Liver (tissue), 9 donors: ENCODE measurements around the gene MADCAM1. TPM values are rescaled to one million over a fixed set of nuclear protein-coding genes. Genes with fewer than 3 reads are reported as not detected.

Experiments used
- DNase-seq: peaks from one replicate; pipeline ENCODE4 v3.0.0-alpha.2; 2017; ENCODE audit warnings: low spot score
- H3K27ac ChIP-seq, 2 donors: one replicate each; pipeline ENCODE4 v1.7.0; 2013; ENCODE audit warnings: inconsistent platforms in 2 of 2, low read length in 2 of 2, control low read depth in 1 of 2, low read depth in 1 of 2, mild to moderate bottlenecking in 1 of 2
- H3K27me3 ChIP-seq, 4 donors: one replicate each; pipeline versions ENCODE4 v1.6.1 to v1.7.0; 2013; ENCODE audit warnings: low read length in 3 of 4, inconsistent platforms in 1 of 4, mild to moderate bottlenecking in 1 of 4, moderate library complexity in 1 of 4; ENCODE audit not compliant: control insufficient read depth in 4 of 4, insufficient read depth in 4 of 4
- H3K36me3 ChIP-seq, 4 donors: one replicate each; pipeline versions ENCODE4 v1.6.1 to v1.7.0; 2013; ENCODE audit warnings: low read length in 3 of 4, mild to moderate bottlenecking in 3 of 4, low read depth in 1 of 4, moderate library complexity in 1 of 4; ENCODE audit not compliant: control insufficient read depth in 4 of 4, insufficient read depth in 3 of 4
- H3K4me1 ChIP-seq, 4 donors: one replicate each; pipeline versions ENCODE4 v1.6.1 to v1.7.0; 2013; ENCODE audit warnings: low read length in 3 of 4, mild to moderate bottlenecking in 3 of 4, moderate library complexity in 1 of 4; ENCODE audit not compliant: control insufficient read depth in 4 of 4, insufficient read depth in 4 of 4
- H3K4me3 ChIP-seq, 3 donors: one replicate each; pipeline versions ENCODE4 v1.6.1 to v1.7.0; 2013; ENCODE audit warnings: low read length in 3 of 3, control low read depth in 1 of 3, low read depth in 1 of 3, mild to moderate bottlenecking in 1 of 3
- H3K9ac ChIP-seq, 2 donors: one replicate each; pipeline ENCODE4 v1.7.0; 2013; ENCODE audit warnings: low read length in 2 of 2, mild to moderate bottlenecking in 2 of 2, moderate library complexity in 2 of 2, control low read depth in 1 of 2, low read depth in 1 of 2
- H3K9me3 ChIP-seq, 4 donors: one replicate each; pipeline versions ENCODE4 v1.6.1 to v1.7.0; 2013; ENCODE audit warnings: low read length in 3 of 4; ENCODE audit not compliant: control insufficient read depth in 4 of 4
- ATF3 ChIP-seq: IDR thresholded peaks from 2 replicates; pipeline ENCODE4 v1.6.1; 2016; ENCODE audit warnings: antibody characterized with exemption
- CTCF ChIP-seq: fragments of 150-350 bp; IDR thresholded peaks from 2 replicates; pipeline ENCODE4 v1.5.1; 2017; ENCODE audit warnings: improper control_type of control experiment, low read depth, low read length; ENCODE audit not compliant: missing input control
- EGR1 ChIP-seq, 2 donors: IDR thresholded peaks; 2 replicates each; pipeline ENCODE4 v1.6.1; 2016 to 2018; ENCODE audit warnings: antibody characterized with exemption in 2 of 2, low read depth in 2 of 2
- FOXA1 ChIP-seq: IDR thresholded peaks from 2 replicates; pipeline ENCODE4 v1.6.1; 2016; ENCODE audit warnings: antibody characterized with exemption
- FOXA2 ChIP-seq: IDR thresholded peaks from 2 replicates; pipeline ENCODE4 v1.6.1; 2016; ENCODE audit warnings: antibody characterized with exemption
- GABPA ChIP-seq, 2 donors: IDR thresholded peaks in 1 of 2; conservative IDR thresholded peaks in 1 of 2; 2 replicates each; pipeline ENCODE4 v1.6.1; 2016; ENCODE audit warnings: antibody characterized with exemption in 2 of 2, mild to moderate bottlenecking in 1 of 2, moderate library complexity in 1 of 2
- HNF4A ChIP-seq, 2 donors: conservative IDR thresholded peaks; 2 replicates each; pipeline ENCODE4 v1.6.1; 2016; ENCODE audit warnings: antibody characterized with exemption in 2 of 2, mild to moderate bottlenecking in 2 of 2
- HNF4G ChIP-seq: IDR thresholded peaks from 2 replicates; pipeline ENCODE4 v1.6.1; 2016; ENCODE audit warnings: antibody characterized with exemption
- JUND ChIP-seq, 2 donors: IDR thresholded peaks; 2 replicates each; pipeline ENCODE4 v1.6.1; 2016; ENCODE audit warnings: antibody characterized with exemption in 2 of 2
- MAX ChIP-seq: IDR thresholded peaks from 2 replicates; pipeline ENCODE4 v1.6.1; 2016; ENCODE audit warnings: antibody characterized with exemption
- NR2F2 ChIP-seq: IDR thresholded peaks from 2 replicates; pipeline ENCODE4 v1.6.1; 2016; ENCODE audit warnings: antibody characterized with exemption
- RAD21 ChIP-seq, 2 donors: IDR thresholded peaks; 2 replicates each; pipeline ENCODE4 v1.6.1; 2016; ENCODE audit warnings: antibody characterized with exemption in 2 of 2, mild to moderate bottlenecking in 2 of 2
- REST ChIP-seq: IDR thresholded peaks from 2 replicates; pipeline ENCODE4 v1.6.1; 2016; ENCODE audit warnings: antibody characterized with exemption, mild to moderate bottlenecking
- RXRA ChIP-seq, 2 donors: IDR thresholded peaks; 2 replicates each; pipeline ENCODE4 v1.6.1; 2017 to 2018; ENCODE audit warnings: antibody characterized with exemption in 2 of 2, mild to moderate bottlenecking in 1 of 2
- TAF1 ChIP-seq: conservative IDR thresholded peaks from 2 replicates; pipeline ENCODE4 v1.6.1; 2016; ENCODE audit warnings: antibody characterized with exemption, mild to moderate bottlenecking
- YY1 ChIP-seq: IDR thresholded peaks from 2 replicates; pipeline ENCODE4 v1.6.1; 2016; ENCODE audit warnings: antibody characterized with exemption, mild to moderate bottlenecking
- ZBTB33 ChIP-seq: IDR thresholded peaks from 2 replicates; pipeline ENCODE4 v1.6.1; 2016; ENCODE audit warnings: antibody characterized with exemption
- WGBS: extraction: QIAGEN DNeasy Blood & Tissue Kit; methylation state at CpG from one replicate; pipeline ENCODE4 v1.1.7; 2013; 5-methylcytosine and 5-hydroxymethylcytosine counted together
- polyA plus RNA-seq, 2 donors: library from polyadenylated mRNA; stranded (reverse) in 1 of 2; unstranded in 1 of 2; fragments of 200-250 nt in 1 of 2; fragments of >200 nt in 1 of 2; fragmentation: Nextera tagmentation in 1 of 2; extraction: Ambion mirVana in 1 of 2; gene quantifications; one replicate each; pipeline versions ENCODE4 v1.2.1 to v1.2.3, GENCODE V29; 2013 to 2015
- total RNA-seq, 2 donors: library from RNA; depleted of rRNA; stranded (reverse); fragments of >200 nt; gene quantifications; one replicate each; pipeline ENCODE4 v1.2.3, GENCODE V29; 2014
- donor health status: healthy.
- donor health status: healthy.
- donor health status: healthy.
- donor health status: healthy.
- donor health status: healthy.

MADCAM1 gene
- total RNA-seq (under 1 TPM; 0.17 to 0.23 TPM), polyA plus RNA-seq (under 1 TPM; 0.25 to 0.32 TPM)

- no peak for DNase-seq
- Histone ChIP-seq H3K27me3 (peaks cover 0 to 5% (median 0%) of the 10 kb centered on the region in 4 donors), H3K9me3 (no peaks in the 10 kb centered on the region), H3K4me1 (peaks cover 0 to 7% (median 4%) of the 10 kb centered on the region in 4 donors), H3K36me3 (no peaks in the 10 kb centered on the region), H3K27ac (no peak within 1 kb of the TSS), H3K4me3 (no peak within 1 kb of the TSS), H3K9ac (no peak within 1 kb of the TSS)
- WGBS, result 10% methylated on average over 33 of the region's 33 CpGs
- no peak for TF ChIP-seq GABPA (IDR thresholded peaks at IDR 0.05 in 1 of 2, conservative IDR thresholded peaks at IDR 0.05 in 1 of 2)
- TF ChIP-seq HNF4A (conservative IDR thresholded peaks at IDR 0.05), result no peak
- no peak for TF ChIP-seq MAX
- TF ChIP-seq ZBTB33, result no peak
- TF ChIP-seq YY1, result no peak
- TF ChIP-seq HNF4G, result no peak
- no peak for TF ChIP-seq TAF1
- TF ChIP-seq FOXA2, result no peak
- no peak for TF ChIP-seq CTCF
- TF ChIP-seq RAD21 (IDR thresholded peaks at IDR 0.05), result no peak
- TF ChIP-seq FOXA1, result no peak
- no peak for TF ChIP-seq EGR1 (IDR thresholded peaks at IDR 0.05; ENCODE audit: low read depth in 2 of 2)
- TF ChIP-seq ATF3, result no peak
- no peak for TF ChIP-seq REST
- TF ChIP-seq JUND (IDR thresholded peaks at IDR 0.05), result no peak
Measured at GRCh38 chr19:496112-496665, at the start of gene MADCAM1. Gene MADCAM1 (plus strand): TSS chr19:496486. CDS start chr19:496500, 14 bp downstream.

GRCh38 chr19:447064-447426 lies 49.2 kb upstream of the MADCAM1 start:
- no peaks in the 10 kb centered on the region for H3K27me3 ChIP-seq
- no peaks in the 10 kb centered on the region for H3K4me1 ChIP-seq
- TF ChIP-seq ATF3, result no peak
- TF ChIP-seq NR2F2, result peak; percentile 75
- TF ChIP-seq RXRA (IDR thresholded peaks at IDR 0.05), result peak in 1 of 2 donors; percentile 31
- no peak for TF ChIP-seq EGR1 (IDR thresholded peaks at IDR 0.05; ENCODE audit: low read depth in 2 of 2)
- H3K9ac ChIP-seq, result no peak overlapping the region
- H3K36me3 ChIP-seq, result peaks cover 0 to 4% (median 0%) of the 10 kb centered on the region in 4 donors
- no peak overlapping the region for H3K27ac ChIP-seq
- WGBS, result 72% methylated on average over 24 of the region's 24 CpGs
- H3K9me3 ChIP-seq, result no peaks in the 10 kb centered on the region
- no peak overlapping the region for H3K4me3 ChIP-seq
- DNase-seq, result no peak
